ENCODE data around the gene NEB. TPM values are rescaled to one million over a fixed set of nuclear protein-coding genes. Genes with fewer than 3 reads are reported as not detected.

The NEB gene
- total and polyA plus RNA-seq, 2 experiments from 2014 or later: 0.40 to 1.2 TPM

DNA sequence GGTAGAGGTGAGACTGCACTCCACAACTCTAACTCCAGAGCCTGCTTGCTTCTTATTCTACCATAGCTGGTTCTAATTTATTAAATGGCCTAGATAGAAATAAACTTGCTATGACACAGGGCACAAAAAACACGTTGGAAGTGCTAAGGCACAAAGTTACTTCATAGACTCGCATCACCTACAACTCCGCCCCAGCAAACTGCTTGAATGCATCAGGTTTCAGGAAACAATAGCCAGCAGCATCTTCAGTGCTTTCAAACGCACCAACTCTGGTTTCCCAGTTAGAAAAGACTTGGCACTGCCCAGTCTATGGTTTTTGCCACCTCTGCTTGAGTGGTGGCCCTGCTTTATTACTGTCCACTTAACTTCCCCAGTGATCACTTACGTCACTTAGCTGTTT, 182.0 kb downstream of the NEB start:
- Histone ChIP-seq H3K4me3 (no peak overlapping the region), H3K9me3 (ENCODE audit: low read depth) (no peaks in the 10 kb centered on the region), H3K27ac (no peak overlapping the region), H3K4me1 (ENCODE audit: low read depth) (no peaks in the 10 kb centered on the region), H3K36me3 (no peaks in the 10 kb centered on the region), H3K27me3 (peaks cover 5% of the 10 kb centered on the region)
- DNase-seq (ENCODE audit: low read depth in 1 of 2, low spot score in 1 of 2): no peak
- TF ChIP-seq, protein P1, sequence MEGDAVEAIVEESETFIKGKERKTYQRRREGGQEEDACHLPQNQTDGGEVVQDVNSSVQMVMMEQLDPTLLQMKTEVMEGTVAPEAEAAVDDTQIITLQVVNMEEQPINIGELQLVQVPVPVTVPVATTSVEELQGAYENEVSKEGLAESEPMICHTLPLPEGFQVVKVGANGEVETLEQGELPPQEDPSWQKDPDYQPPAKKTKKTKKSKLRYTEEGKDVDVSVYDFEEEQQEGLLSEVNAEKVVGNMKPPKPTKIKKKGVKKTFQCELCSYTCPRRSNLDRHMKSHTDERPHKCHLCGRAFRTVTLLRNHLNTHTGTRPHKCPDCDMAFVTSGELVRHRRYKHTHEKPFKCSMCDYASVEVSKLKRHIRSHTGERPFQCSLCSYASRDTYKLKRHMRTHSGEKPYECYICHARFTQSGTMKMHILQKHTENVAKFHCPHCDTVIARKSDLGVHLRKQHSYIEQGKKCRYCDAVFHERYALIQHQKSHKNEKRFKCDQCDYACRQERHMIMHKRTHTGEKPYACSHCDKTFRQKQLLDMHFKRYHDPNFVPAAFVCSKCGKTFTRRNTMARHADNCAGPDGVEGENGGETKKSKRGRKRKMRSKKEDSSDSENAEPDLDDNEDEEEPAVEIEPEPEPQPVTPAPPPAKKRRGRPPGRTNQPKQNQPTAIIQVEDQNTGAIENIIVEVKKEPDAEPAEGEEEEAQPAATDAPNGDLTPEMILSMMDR (IDR thresholded peaks at IDR 0.05; ENCODE audit: low read depth, low read length): no peak

DNA sequence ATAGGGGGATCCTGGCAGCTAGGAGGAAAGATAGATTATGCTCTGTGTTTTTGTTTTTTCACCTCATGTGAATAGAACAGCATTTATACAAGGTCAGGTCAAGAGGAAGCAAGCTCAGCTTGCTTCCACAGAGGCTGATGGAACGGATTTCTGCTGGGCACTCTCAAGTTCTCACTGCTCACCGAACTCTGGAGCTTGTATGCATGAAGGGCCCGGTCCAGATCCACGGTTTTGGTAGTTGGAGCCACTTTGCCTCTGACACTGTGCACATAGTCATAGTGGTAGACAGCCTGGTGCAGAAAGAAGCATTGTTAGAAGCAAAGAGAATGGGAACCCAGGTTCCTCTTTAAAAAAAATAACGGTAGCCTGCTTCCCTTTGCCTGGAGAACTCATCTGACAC, 182.7 kb downstream of the NEB start:
- Histone ChIP-seq H3K9me3 (ENCODE audit: low read depth) (no peaks in the 10 kb centered on the region), H3K4me1 (ENCODE audit: low read depth) (no peaks in the 10 kb centered on the region), H3K27ac (no peak overlapping the region), H3K27me3 (peaks cover 5% of the 10 kb centered on the region), H3K4me3 (no peak overlapping the region), H3K36me3 (no peaks in the 10 kb centered on the region)
- TF ChIP-seq, protein P1 (IDR thresholded peaks at IDR 0.05; ENCODE audit: low read depth, low read length): no peak
- no peak for DNase-seq (ENCODE audit: low read depth in 1 of 2, low spot score in 1 of 2)

DNA sequence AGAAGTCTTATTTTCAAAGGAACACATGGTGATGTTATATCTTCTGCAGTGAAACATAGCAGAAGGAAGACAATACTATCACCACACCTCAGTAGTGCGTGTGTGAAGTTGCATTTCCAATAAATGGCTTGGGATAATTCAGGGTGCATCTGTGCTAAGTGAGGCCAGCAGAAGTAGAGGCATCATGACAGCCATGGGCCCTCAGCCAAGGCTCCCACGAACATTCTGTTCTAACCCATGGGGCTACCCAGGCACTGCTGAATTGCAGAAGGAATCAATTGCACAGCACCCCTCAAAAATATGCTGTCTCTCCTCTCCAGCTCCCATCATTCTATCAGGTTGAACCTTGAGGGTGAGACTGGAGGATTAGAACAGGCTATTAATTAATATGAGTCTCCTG, 185.1 kb downstream of the NEB start:
- TF ChIP-seq, protein P1 (IDR thresholded peaks at IDR 0.05; ENCODE audit: low read depth, low read length): no peak
- Histone ChIP-seq H3K4me1 (ENCODE audit: low read depth) (no peaks in the 10 kb centered on the region), H3K27ac (no peak overlapping the region), H3K27me3 (no peaks in the 10 kb centered on the region), H3K36me3 (no peaks in the 10 kb centered on the region), H3K4me3 (no peak overlapping the region), H3K9me3 (ENCODE audit: low read depth) (no peaks in the 10 kb centered on the region)
- DNase-seq (ENCODE audit: low read depth in 1 of 2, low spot score in 1 of 2): no peak

DNA sequence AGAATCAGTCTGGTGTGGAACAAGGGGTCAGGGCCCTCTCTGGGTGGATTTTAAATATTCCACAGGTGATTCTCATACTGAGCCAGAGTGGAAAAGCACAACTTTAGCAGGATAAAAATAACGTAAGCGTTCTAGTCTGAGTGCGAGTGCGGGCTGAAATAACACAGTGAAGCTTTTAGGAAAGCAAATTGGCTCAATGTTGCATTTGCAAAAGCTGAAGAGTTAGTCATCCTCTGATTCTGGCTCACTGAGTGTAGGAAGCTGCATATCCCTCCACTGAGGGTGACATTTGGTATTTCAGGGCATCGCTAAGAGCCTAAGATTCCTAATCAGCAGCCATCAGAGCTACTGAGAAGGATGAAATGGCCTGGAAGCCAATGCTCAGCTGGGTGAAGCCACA, 189.8 kb downstream of the NEB start:
- Histone ChIP-seq H3K36me3 (no peaks in the 10 kb centered on the region), H3K27ac (no peak overlapping the region), H3K9me3 (ENCODE audit: low read depth) (no peaks in the 10 kb centered on the region), H3K4me3 (no peak overlapping the region), H3K4me1 (ENCODE audit: low read depth) (no peaks in the 10 kb centered on the region), H3K27me3 (no peaks in the 10 kb centered on the region)
- no peak for DNase-seq (ENCODE audit: low read depth in 1 of 2, low spot score in 1 of 2)
- TF ChIP-seq, protein P1 (IDR thresholded peaks at IDR 0.05; ENCODE audit: low read depth, low read length): no peak

DNA sequence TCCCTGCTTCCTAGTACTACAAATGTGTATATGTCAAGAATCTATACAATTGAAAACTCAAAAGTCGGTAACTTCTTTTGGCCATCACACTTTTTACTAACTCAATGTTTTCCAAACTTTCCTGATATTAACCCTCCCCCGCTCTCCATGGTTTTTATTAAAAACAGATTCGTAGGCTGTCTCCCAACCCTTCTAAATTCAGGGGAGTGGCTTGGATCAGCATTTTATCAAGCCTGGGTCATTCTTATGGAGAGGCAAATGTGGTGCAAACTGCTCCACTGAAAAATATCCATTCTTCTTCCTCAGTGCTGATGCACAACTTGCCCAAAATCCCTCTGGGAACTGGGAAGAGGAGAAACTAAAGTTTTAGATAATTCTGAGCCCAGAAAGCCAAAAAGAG, 190.4 kb downstream of the NEB start:
- DNase-seq (ENCODE audit: low read depth in 1 of 2, low spot score in 1 of 2): no peak
- Histone ChIP-seq H3K9me3 (ENCODE audit: low read depth) (no peaks in the 10 kb centered on the region), H3K4me3 (no peak overlapping the region), H3K27me3 (no peaks in the 10 kb centered on the region), H3K4me1 (ENCODE audit: low read depth) (no peaks in the 10 kb centered on the region), H3K27ac (no peak overlapping the region), H3K36me3 (no peaks in the 10 kb centered on the region)
- TF ChIP-seq, protein P1 (IDR thresholded peaks at IDR 0.05; ENCODE audit: low read depth, low read length): no peak

DNA sequence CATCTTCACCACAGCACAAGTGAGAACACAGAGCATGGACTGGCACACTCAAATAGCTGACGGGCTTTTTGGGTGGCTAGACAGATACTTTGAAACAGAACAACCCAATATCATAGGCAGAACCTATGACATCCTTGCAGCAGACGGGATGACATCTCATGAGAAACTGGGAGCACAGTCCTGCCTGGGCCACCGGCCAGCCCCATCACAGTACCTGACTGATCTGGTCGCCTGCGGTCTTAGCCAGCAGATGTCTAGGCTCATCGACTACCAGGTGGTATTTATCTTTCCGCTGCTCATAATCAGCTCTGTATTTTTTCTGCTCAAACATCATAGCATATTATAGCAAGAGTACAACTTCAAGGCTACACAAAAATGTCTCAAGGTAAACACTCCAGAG, 200.3 kb downstream of the NEB start:
- Histone ChIP-seq H3K36me3 (no peaks in the 10 kb centered on the region), H3K27ac (no peak overlapping the region)
- DNase-seq (ENCODE audit: low read depth in 1 of 2, low spot score in 1 of 2): no peak

More for the DNA sequence above, 200.3 kb downstream of the NEB start:
- TF ChIP-seq, protein P1 (IDR thresholded peaks at IDR 0.05; ENCODE audit: low read depth, low read length): no peak
- Histone ChIP-seq H3K9me3 (ENCODE audit: low read depth) (no peaks in the 10 kb centered on the region), H3K4me3 (no peak overlapping the region), H3K4me1 (ENCODE audit: low read depth) (no peaks in the 10 kb centered on the region), H3K27me3 (no peaks in the 10 kb centered on the region)
